ENCODE measurements around the gene HIBCH. TPM values are rescaled to one million over a fixed set of nuclear protein-coding genes. Genes with fewer than 3 reads are reported as not detected.

The HIBCH gene
- polyA plus RNA-seq, 1 donor (not counting 4 experiments of a cell fraction or from before 2014, with no cell fraction given): 19.4 TPM

DNA sequence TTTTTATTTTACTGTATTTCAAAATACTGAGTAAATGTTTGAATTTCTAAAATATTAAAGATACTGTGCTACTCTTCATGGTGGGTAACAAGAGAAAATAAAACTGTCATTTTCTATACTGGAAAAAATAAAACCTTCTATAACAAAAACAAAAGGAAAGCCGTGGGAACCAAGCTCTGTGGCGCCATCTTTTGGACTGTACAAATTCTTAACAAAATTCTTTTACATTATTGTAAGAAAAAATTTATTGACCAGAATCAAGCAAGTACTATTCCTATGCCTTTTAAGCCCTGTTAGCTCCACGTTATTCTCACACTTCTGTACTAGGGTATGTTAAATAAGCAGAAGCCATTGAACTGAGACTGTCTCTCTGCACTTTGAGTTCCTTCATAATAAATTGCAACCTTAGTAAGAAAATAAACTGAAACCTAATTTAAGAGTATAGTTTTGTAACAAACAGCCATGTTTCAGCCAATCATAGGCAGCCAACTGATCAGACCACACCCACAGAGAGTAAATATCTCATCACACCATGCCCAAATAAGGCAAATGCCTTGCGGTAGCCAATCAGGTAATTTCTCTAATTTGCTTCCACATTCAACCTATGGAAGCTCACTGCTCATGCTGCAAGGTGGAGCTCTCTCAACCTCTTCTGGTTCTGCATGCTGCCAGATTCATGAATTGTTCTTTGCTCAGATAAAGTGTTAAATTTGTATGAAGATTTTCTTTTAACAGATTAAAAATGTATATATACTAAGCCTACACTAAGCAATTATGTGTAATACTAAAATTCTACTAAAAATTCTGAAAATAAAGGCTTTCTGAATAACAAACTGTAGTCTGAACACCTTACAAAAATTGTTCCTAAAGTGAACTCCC lies 42.2 kb downstream of the HIBCH start:
- no peak overlapping the region for H3K4me3 ChIP-seq (ENCODE audit: control insufficient read depth in 2 of 3, extremely low read depth in 1 of 3, insufficient read depth in 2 of 3, low read depth in 1 of 3, low read length in 3 of 3)
- H3K4me2 ChIP-seq (ENCODE audit: control insufficient read depth, extremely low read depth, insufficient read depth, low read depth, low read length): no peak overlapping the region
- H3K27ac ChIP-seq (ENCODE audit: control insufficient read depth, insufficient read depth, low read length): no peak overlapping the region
- peaks cover 18% of the 10 kb centered on the region for H3K4me1 ChIP-seq (ENCODE audit: control insufficient read depth, extremely low read depth, insufficient read depth, low read length)
- DNase-seq (ENCODE audit: low read depth, low spot score) (no peak), FAIRE-seq (no peak)
- no peak for TF ChIP-seq EZH2 (IDR thresholded peaks at IDR 0.05; ENCODE audit: low read length)
- TF ChIP-seq, protein P1, sequence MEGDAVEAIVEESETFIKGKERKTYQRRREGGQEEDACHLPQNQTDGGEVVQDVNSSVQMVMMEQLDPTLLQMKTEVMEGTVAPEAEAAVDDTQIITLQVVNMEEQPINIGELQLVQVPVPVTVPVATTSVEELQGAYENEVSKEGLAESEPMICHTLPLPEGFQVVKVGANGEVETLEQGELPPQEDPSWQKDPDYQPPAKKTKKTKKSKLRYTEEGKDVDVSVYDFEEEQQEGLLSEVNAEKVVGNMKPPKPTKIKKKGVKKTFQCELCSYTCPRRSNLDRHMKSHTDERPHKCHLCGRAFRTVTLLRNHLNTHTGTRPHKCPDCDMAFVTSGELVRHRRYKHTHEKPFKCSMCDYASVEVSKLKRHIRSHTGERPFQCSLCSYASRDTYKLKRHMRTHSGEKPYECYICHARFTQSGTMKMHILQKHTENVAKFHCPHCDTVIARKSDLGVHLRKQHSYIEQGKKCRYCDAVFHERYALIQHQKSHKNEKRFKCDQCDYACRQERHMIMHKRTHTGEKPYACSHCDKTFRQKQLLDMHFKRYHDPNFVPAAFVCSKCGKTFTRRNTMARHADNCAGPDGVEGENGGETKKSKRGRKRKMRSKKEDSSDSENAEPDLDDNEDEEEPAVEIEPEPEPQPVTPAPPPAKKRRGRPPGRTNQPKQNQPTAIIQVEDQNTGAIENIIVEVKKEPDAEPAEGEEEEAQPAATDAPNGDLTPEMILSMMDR (optimal IDR thresholded peaks at IDR 0.05 in 1 of 3, IDR thresholded peaks at IDR 0.05 in 1 of 3, conservative IDR thresholded peaks at IDR 0.05 in 1 of 3; ENCODE audit: extremely low read depth in 1 of 3, insufficient read depth in 2 of 3, low read length in 3 of 3): peak in 2 of 3 experiments; percentile 14 to 35
- dilution Hi-C loops (cut with MboI; ENCODE audit: extremely low pct_ligation_motif_present, low sequenced_read_pairs): no loop called here
- H3K27me3 ChIP-seq (ENCODE audit: control insufficient read depth, extremely low read depth, insufficient read depth, low read length): no peaks in the 10 kb centered on the region
- no peaks in the 10 kb centered on the region for H3K79me2 ChIP-seq (ENCODE audit: control insufficient read depth, insufficient read depth, low read length)
- H3K36me3 ChIP-seq (ENCODE audit: control insufficient read depth in 2 of 2, extremely low read depth in 1 of 2, insufficient read depth in 2 of 2, low read length in 2 of 2): peaks cover 0 to 1% of the 10 kb centered on the region in 2 experiments
- no peaks in the 10 kb centered on the region for H3K9me1 ChIP-seq (ENCODE audit: control insufficient read depth, extremely low read depth, insufficient read depth, low read length)
- H3K9me3 ChIP-seq (ENCODE audit: control insufficient read depth, low read depth, low read length): no peaks in the 10 kb centered on the region
- H2AFZ ChIP-seq (ENCODE audit: control insufficient read depth, low read length): no peak overlapping the region
- H4K20me1 ChIP-seq (ENCODE audit: control insufficient read depth, extremely low read depth, insufficient read depth, low read length): no peaks in the 10 kb centered on the region
- no peak overlapping the region for H3K9ac ChIP-seq (ENCODE audit: control insufficient read depth, extremely low read depth, insufficient read depth, low read length)

DNA sequence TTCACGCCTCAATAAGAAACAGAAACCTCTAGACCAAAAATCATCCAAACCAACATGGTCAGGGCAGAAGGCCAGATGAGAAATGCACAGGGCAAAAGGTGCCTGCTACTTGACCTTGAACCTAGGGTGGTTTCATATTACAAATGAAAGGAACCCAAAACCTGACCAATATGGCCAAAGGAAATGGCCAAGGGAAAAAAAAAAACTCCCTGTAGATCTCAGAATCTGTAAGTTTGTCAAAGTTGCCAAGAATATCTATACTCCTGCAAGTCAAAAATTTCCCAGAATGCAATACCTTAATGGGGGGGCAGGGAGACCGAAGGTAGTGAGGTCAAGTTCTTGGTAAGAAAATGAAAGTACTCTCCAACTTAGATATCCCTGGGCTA lies 47.2 kb downstream of the HIBCH start:
- no peak overlapping the region for H3K9ac ChIP-seq (ENCODE audit: control insufficient read depth, extremely low read depth, insufficient read depth, low read length)
- no peaks in the 10 kb centered on the region for H3K9me1 ChIP-seq (ENCODE audit: control insufficient read depth, extremely low read depth, insufficient read depth, low read length)
- dilution Hi-C loops (cut with MboI; ENCODE audit: extremely low pct_ligation_motif_present, low sequenced_read_pairs): no loop called here
- peaks cover 4% of the 10 kb centered on the region for H3K4me1 ChIP-seq (ENCODE audit: control insufficient read depth, extremely low read depth, insufficient read depth, low read length)
- H3K79me2 ChIP-seq (ENCODE audit: control insufficient read depth, insufficient read depth, low read length): no peaks in the 10 kb centered on the region
- H3K9me3 ChIP-seq (ENCODE audit: control insufficient read depth, low read depth, low read length): no peaks in the 10 kb centered on the region
- H4K20me1 ChIP-seq (ENCODE audit: control insufficient read depth, extremely low read depth, insufficient read depth, low read length): no peaks in the 10 kb centered on the region
- FAIRE-seq (no peak), DNase-seq (ENCODE audit: low read depth, low spot score) (no peak)
- H3K27me3 ChIP-seq (ENCODE audit: control insufficient read depth, extremely low read depth, insufficient read depth, low read length): no peaks in the 10 kb centered on the region
- TF ChIP-seq, protein P1 (optimal IDR thresholded peaks at IDR 0.05 in 1 of 3, IDR thresholded peaks at IDR 0.05 in 1 of 3, conservative IDR thresholded peaks at IDR 0.05 in 1 of 3; ENCODE audit: extremely low read depth in 1 of 3, insufficient read depth in 2 of 3, low read length in 3 of 3): no peak
- TF ChIP-seq EZH2 (IDR thresholded peaks at IDR 0.05; ENCODE audit: low read length): no peak
- H3K4me3 ChIP-seq (ENCODE audit: control insufficient read depth in 2 of 3, extremely low read depth in 1 of 3, insufficient read depth in 2 of 3, low read depth in 1 of 3, low read length in 3 of 3): no peak overlapping the region
- no peak overlapping the region for H3K4me2 ChIP-seq (ENCODE audit: control insufficient read depth, extremely low read depth, insufficient read depth, low read depth, low read length)
- no peak overlapping the region for H3K27ac ChIP-seq (ENCODE audit: control insufficient read depth, insufficient read depth, low read length)
- no peak overlapping the region for H2AFZ ChIP-seq (ENCODE audit: control insufficient read depth, low read length)
- peaks cover 0 to 1% of the 10 kb centered on the region in 2 experiments for H3K36me3 ChIP-seq (ENCODE audit: control insufficient read depth in 2 of 2, extremely low read depth in 1 of 2, insufficient read depth in 2 of 2, low read length in 2 of 2)
